Measurements from ENCODE around the gene THOC5. TPM values are rescaled to one million over a fixed set of nuclear protein-coding genes. Genes with fewer than 3 reads are reported as not detected.
"Not testable (repeated sequence)": the region's sequence is repeated elsewhere in the genome, so short reads cannot be mapped to it uniquely, and the experiment has no call there.

The THOC5 gene
- total RNA-seq, 1 donor from 2014 or later = 66.6 TPM

- intact Hi-C loops (cut with micrococcal nuclease) = no loop called here
- H3K9me3 Mint-ChIP-seq = no peaks in the 10 kb centered on the region
- H3K27me3 Mint-ChIP-seq = no peaks in the 10 kb centered on the region
- H3K4me3 Mint-ChIP-seq = no peak overlapping the region
- no peak overlapping the region for H3K27ac Mint-ChIP-seq
- H3K4me1 Mint-ChIP-seq = peaks cover 5% of the 10 kb centered on the region
- H3K36me3 Mint-ChIP-seq (ENCODE audit: low read depth) = peaks cover 9% of the 10 kb centered on the region
- no peak for DNase-seq
Measured at GRCh38 chr22:29574762-29575450, 21.3 kb upstream of the THOC5 start.

GRCh38 chr22:29570912-29571549 lies 17.5 kb upstream of the THOC5 start:
- no peaks in the 10 kb centered on the region for H3K9me3 Mint-ChIP-seq
- no peaks in the 10 kb centered on the region for H3K4me1 Mint-ChIP-seq
- intact Hi-C loops (cut with micrococcal nuclease) = no loop called here
- no peak for DNase-seq
- no peak overlapping the region for H3K4me3 Mint-ChIP-seq
- peaks cover 18% of the 10 kb centered on the region for H3K36me3 Mint-ChIP-seq (ENCODE audit: low read depth)
- no peak overlapping the region for H3K27ac Mint-ChIP-seq
- no peaks in the 10 kb centered on the region for H3K27me3 Mint-ChIP-seq

DNA sequence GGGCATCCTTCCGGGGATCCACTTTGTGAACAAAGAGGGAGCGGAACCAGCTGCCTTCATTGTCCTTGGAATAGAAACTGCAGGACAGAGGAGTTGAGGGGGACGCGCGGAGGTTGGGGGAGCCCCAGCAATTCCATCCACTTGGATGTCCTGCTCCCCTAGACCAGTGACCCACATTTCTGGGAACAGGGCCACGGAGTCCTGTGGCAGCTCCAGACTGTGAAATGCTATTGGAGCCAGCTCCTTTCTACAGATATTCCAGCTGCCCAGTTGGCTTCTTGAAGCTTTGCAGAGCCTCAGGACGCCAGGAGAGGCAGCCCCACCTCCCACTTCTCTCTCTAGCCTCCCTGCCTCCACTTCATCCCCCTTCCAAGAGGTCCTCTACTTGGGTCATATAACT lies 16.9 kb upstream of the THOC5 start:
- no peaks in the 10 kb centered on the region for H3K27me3 Mint-ChIP-seq
- DNase-seq = no peak
- no peaks in the 10 kb centered on the region for H3K9me3 Mint-ChIP-seq
- H3K27ac Mint-ChIP-seq = no peak overlapping the region
- H3K36me3 Mint-ChIP-seq (ENCODE audit: low read depth) = peaks cover 20% of the 10 kb centered on the region
- intact Hi-C loops (cut with micrococcal nuclease) = no loop called here
- H3K4me1 Mint-ChIP-seq = no peaks in the 10 kb centered on the region
- H3K4me3 Mint-ChIP-seq = no peak overlapping the region

- Mint-ChIP-seq H3K27ac (no peak overlapping the region), H3K4me3 (no peak overlapping the region), H3K27me3 (no peaks in the 10 kb centered on the region), H3K36me3 (ENCODE audit: low read depth) (peaks cover 20% of the 10 kb centered on the region), H3K9me3 (no peaks in the 10 kb centered on the region), H3K4me1 (no peaks in the 10 kb centered on the region)
- no peak for DNase-seq
- intact Hi-C loops (cut with micrococcal nuclease) = no loop called here
Measured at GRCh38 chr22:29569011-29569678, 15.6 kb upstream of the THOC5 start.

DNA sequence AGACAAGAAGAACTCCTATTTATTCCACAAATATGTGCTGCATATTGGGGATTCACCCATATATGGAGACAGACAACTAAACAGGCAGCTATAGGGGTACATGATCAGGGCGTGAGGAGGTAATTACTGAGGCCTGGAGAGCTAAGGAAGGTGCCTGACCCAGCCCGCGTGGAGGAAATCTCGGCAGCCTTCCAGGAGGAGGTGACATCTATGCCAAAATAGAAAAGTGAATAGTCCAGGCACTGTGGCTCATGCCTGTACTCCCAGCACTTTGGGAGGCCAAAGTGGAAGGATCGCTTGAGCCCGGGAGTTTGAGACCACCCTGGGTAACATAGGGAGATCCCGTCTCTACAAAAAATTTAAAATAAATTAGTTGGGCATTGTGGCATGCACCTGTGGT lies 13.8 kb upstream of the THOC5 start:
- no peaks in the 10 kb centered on the region for H3K27me3 Mint-ChIP-seq
- H3K4me1 Mint-ChIP-seq = no peaks in the 10 kb centered on the region
- H3K27ac Mint-ChIP-seq = no peak overlapping the region
- no peaks in the 10 kb centered on the region for H3K9me3 Mint-ChIP-seq
- no peak overlapping the region for H3K4me3 Mint-ChIP-seq
- H3K36me3 Mint-ChIP-seq (ENCODE audit: low read depth) = peaks cover 22% of the 10 kb centered on the region
- DNase-seq = no peak
- intact Hi-C loops (cut with micrococcal nuclease) = no loop called here

GRCh38 chr22:29566513-29566912 lies 13.0 kb upstream of the THOC5 start:
- peaks cover 25% of the 10 kb centered on the region for H3K36me3 Mint-ChIP-seq (ENCODE audit: low read depth)
- H3K27me3 Mint-ChIP-seq; H3K4me1 Mint-ChIP-seq; DNase-seq; H3K9me3 Mint-ChIP-seq; H3K27ac Mint-ChIP-seq; intact Hi-C loops (cut with micrococcal nuclease); H3K4me3 Mint-ChIP-seq: not testable (repeated sequence)

GRCh38 chr22:29563652-29564460 lies 10.3 kb upstream of the THOC5 start:
- no peak for DNase-seq
- Mint-ChIP-seq H3K4me1 (no peaks in the 10 kb centered on the region), H3K27me3 (no peaks in the 10 kb centered on the region), H3K4me3 (no peak overlapping the region), H3K9me3 (no peaks in the 10 kb centered on the region), H3K27ac (no peak overlapping the region), H3K36me3 (ENCODE audit: low read depth) (peaks cover 24% of the 10 kb centered on the region)
- intact Hi-C loops (cut with micrococcal nuclease) = no loop called here

GRCh38 chr22:29559853-29560252 lies 6.3 kb upstream of the THOC5 start:
- Mint-ChIP-seq H3K27me3 (no peaks in the 10 kb centered on the region), H3K4me1 (no peaks in the 10 kb centered on the region), H3K36me3 (ENCODE audit: low read depth) (peaks cover 31% of the 10 kb centered on the region), H3K4me3 (no peak overlapping the region), H3K9me3 (no peaks in the 10 kb centered on the region), H3K27ac (no peak overlapping the region)
- no peak for DNase-seq
- intact Hi-C loops (cut with micrococcal nuclease) = no loop called here

DNA sequence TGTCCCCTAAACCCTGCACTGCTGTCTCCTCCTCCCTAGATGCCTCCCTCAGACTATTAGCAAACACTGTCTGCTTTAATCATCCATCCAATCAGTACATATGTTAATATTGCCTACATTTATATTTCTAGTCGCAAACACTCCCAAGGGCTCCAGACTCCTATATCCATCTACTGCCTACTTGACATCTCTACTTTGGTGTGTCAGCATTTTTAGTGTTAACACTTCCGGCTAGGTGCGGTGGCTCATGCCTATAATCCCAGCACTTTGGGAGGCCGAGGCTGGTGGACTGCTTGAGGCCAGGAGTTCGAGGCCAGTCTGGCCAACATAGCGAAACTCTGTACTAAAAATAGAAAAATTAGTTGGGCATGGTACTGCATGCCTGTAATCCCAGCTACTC lies 5.5 kb upstream of the THOC5 start:
- H3K36me3 Mint-ChIP-seq (ENCODE audit: low read depth) = peaks cover 31% of the 10 kb centered on the region
- H3K27ac Mint-ChIP-seq = no peak overlapping the region
- H3K9me3 Mint-ChIP-seq = no peaks in the 10 kb centered on the region
- intact Hi-C loops (cut with micrococcal nuclease) = no loop called here
- no peak for DNase-seq
- no peaks in the 10 kb centered on the region for H3K4me1 Mint-ChIP-seq
- H3K4me3 Mint-ChIP-seq = no peak overlapping the region
- no peaks in the 10 kb centered on the region for H3K27me3 Mint-ChIP-seq

GRCh38 chr22:29555065-29555644 lies 1.6 kb upstream of the THOC5 start:
- H3K4me1 Mint-ChIP-seq = peaks cover 4% of the 10 kb centered on the region
- intact Hi-C loops (cut with micrococcal nuclease) = no loop called here
- H3K27ac Mint-ChIP-seq = peak overlapping the region; percentile 75
- peaks cover 33% of the 10 kb centered on the region for H3K36me3 Mint-ChIP-seq (ENCODE audit: low read depth)
- peak overlapping the region; percentile 97 for H3K4me3 Mint-ChIP-seq
- H3K9me3 Mint-ChIP-seq = no peaks in the 10 kb centered on the region
- no peaks in the 10 kb centered on the region for H3K27me3 Mint-ChIP-seq
- no peak for DNase-seq

GRCh38 chr22:29552357-29552756 lies 1.2 kb downstream of the THOC5 start:
- peak overlapping the region; percentile 96 for H3K27ac Mint-ChIP-seq
- H3K9me3 Mint-ChIP-seq; H3K27me3 Mint-ChIP-seq; DNase-seq; intact Hi-C loops (cut with micrococcal nuclease): not testable (repeated sequence)
- peaks cover 12% of the 10 kb centered on the region for H3K4me1 Mint-ChIP-seq
- H3K36me3 Mint-ChIP-seq (ENCODE audit: low read depth) = peaks cover 32% of the 10 kb centered on the region
- H3K4me3 Mint-ChIP-seq = peak overlapping the region; percentile 97

GRCh38 chr22:29550005-29550404 lies 3.6 kb downstream of the THOC5 start:
- Mint-ChIP-seq H3K9me3 (no peaks in the 10 kb centered on the region), H3K27ac (no peak overlapping the region)
- intact Hi-C loops (cut with micrococcal nuclease) = no loop called here

GRCh38 chr22:29545045-29545444 lies 8.5 kb downstream of the THOC5 start:
- DNase-seq; H3K4me3 Mint-ChIP-seq; intact Hi-C loops (cut with micrococcal nuclease); H3K27ac Mint-ChIP-seq; H3K9me3 Mint-ChIP-seq; H3K27me3 Mint-ChIP-seq; H3K4me1 Mint-ChIP-seq: not testable (repeated sequence)
- peaks cover 61% of the 10 kb centered on the region for H3K36me3 Mint-ChIP-seq (ENCODE audit: low read depth)

More at GRCh38 chr22:29550005-29550404, 3.6 kb downstream of the THOC5 start:
- DNase-seq = no peak
- H3K27me3 Mint-ChIP-seq = no peaks in the 10 kb centered on the region
- H3K4me1 Mint-ChIP-seq = peaks cover 14% of the 10 kb centered on the region
- H3K4me3 Mint-ChIP-seq = no peak overlapping the region
- H3K36me3 Mint-ChIP-seq (ENCODE audit: low read depth) = peaks cover 35% of the 10 kb centered on the region
